GM23338 (cell line): ENCODE measurements around the gene PLD1.

Experiments used
- CREB1 ChIP-seq: fragments of 250-450 bp; sonication (Bioruptor Pico); IDR thresholded peaks from 2 replicates; pipeline ENCODE4 v1.5.0; 2020; ENCODE audit warnings: low read depth, mild to moderate bottlenecking, moderate library complexity
- CTCF ChIP-seq, 2 experiments: fragments of 200-600 bp in 1 of 2; sonication (generic) in 1 of 2; conservative IDR thresholded peaks; 2 replicates each; pipeline versions ENCODE4 v1.5.1 to v1.6.1; 2016 to 2017; ENCODE audit warnings: antibody characterized with exemption in 2 of 2, low read depth in 2 of 2, mild to moderate bottlenecking in 2 of 2, moderate library complexity in 1 of 2
- ETS1 ChIP-seq: IDR thresholded peaks from 2 replicates; pipeline ENCODE4 v1.6.1; 2016; ENCODE audit warnings: antibody characterized with exemption
- EZH2 ChIP-seq: fragments of 200-600 bp; sonication (generic); IDR thresholded peaks from one replicate; pipeline ENCODE4 v1.8.0; 2017; ENCODE audit warnings: antibody characterized with exemption, mild to moderate bottlenecking, low read depth; ENCODE audit not compliant: unreplicated experiment
- EZH2phosphoT487 ChIP-seq: fragments of 200-600 bp; sonication (generic); IDR thresholded peaks from one replicate; pipeline ENCODE4 v1.8.1; 2018; ENCODE audit warnings: antibody characterized with exemption; ENCODE audit not compliant: unreplicated experiment
- JUNB ChIP-seq: IDR thresholded peaks from one replicate; pipeline ENCODE4 v1.6.1; 2016; ENCODE audit warnings: antibody characterized with exemption; ENCODE audit not compliant: unreplicated experiment
- NANOG ChIP-seq: IDR thresholded peaks from 2 replicates; pipeline ENCODE4 v1.6.1; 2016; ENCODE audit warnings: antibody characterized with exemption, borderline replicate concordance
- POLR2AphosphoS5 ChIP-seq: IDR thresholded peaks from 2 replicates; pipeline ENCODE4 v1.6.1; 2016; ENCODE audit warnings: antibody characterized with exemption, low read depth
- REST ChIP-seq: IDR thresholded peaks from one replicate; pipeline ENCODE4 v1.6.1; 2018; ENCODE audit warnings: antibody characterized with exemption; ENCODE audit not compliant: unreplicated experiment

- TF ChIP-seq REST: no peak
- TF ChIP-seq CREB1: no peak
- TF ChIP-seq CTCF (conservative IDR thresholded peaks at IDR 0.05; ENCODE audit: low read depth in 2 of 2): no peak
- TF ChIP-seq EZH2: no peak
- no peak for TF ChIP-seq EZH2phosphoT487
- TF ChIP-seq JUNB: no peak
- no peak for TF ChIP-seq POLR2AphosphoS5
- no peak for TF ChIP-seq ETS1
- TF ChIP-seq NANOG: no peak
These were observed 194.6 kb downstream of the PLD1 start for GRCh38 chr3:171615686-171616085.
